ENCODE results near the gene GTPBP8.

- TF ChIP-seq POLR2A (IDR thresholded peaks at IDR 0.05; ENCODE audit: low read depth, low read length) (no peak), CTCF (IDR thresholded peaks at IDR 0.05; ENCODE audit: extremely low read depth in 1 of 2, insufficient read depth in 1 of 2, low read depth in 1 of 2, low read length in 2 of 2) (no peak), EZH2 (IDR thresholded peaks at IDR 0.05; ENCODE audit: borderline replicate concordance, low read depth, low read length, severe bottlenecking) (no peak), POLR2AphosphoS5 (IDR thresholded peaks at IDR 0.05; ENCODE audit: insufficient read depth, low read depth, low read length) (no peak)
Measured at GRCh38 chr3:113039546-113039945, 48.8 kb downstream of the GTPBP8 start.

All from endothelial cell of umbilical vein (primary cell).